Immature natural killer cell (primary cell): ENCODE measurements around the gene TTLL12. TPM values are rescaled to one million over a fixed set of nuclear protein-coding genes. Genes with fewer than 3 reads are reported as not detected.

ENCODE experiments used
- DNase-seq, 3 donors: peaks; one replicate each; pipeline ENCODE4 v3.0.0; 2022; ENCODE audit warnings: mixed read lengths in 1 of 3
- H3K27ac Mint-ChIP-seq, 6 donors: one replicate each; pipeline ENCODE4 v1.8.0; 2020; ENCODE audit warnings: mixed read lengths in 6 of 6, mild to moderate bottlenecking in 5 of 6, inconsistent platforms in 4 of 6, moderate library complexity in 3 of 6
- H3K27me3 Mint-ChIP-seq, 3 donors: one replicate each; pipeline ENCODE4 v1.8.0; 2020 to 2021; ENCODE audit warnings: low read depth in 3 of 3, mild to moderate bottlenecking in 3 of 3, mixed read lengths in 3 of 3, moderate library complexity in 3 of 3, inconsistent platforms in 1 of 3
- H3K36me3 Mint-ChIP-seq, 3 donors: one replicate each; pipeline ENCODE4 v1.8.0; 2020; ENCODE audit warnings: mixed read lengths in 3 of 3, inconsistent platforms in 2 of 3, mild to moderate bottlenecking in 2 of 3
- H3K4me1 Mint-ChIP-seq, 2 donors: one replicate each; pipeline ENCODE4 v1.8.0; 2020; ENCODE audit warnings: inconsistent platforms in 2 of 2, mild to moderate bottlenecking in 2 of 2, mixed read lengths in 2 of 2, moderate library complexity in 1 of 2
- H3K4me3 Mint-ChIP-seq, 5 donors: one replicate each; pipeline ENCODE4 v1.8.0; 2020; ENCODE audit warnings: mild to moderate bottlenecking in 5 of 5, mixed read lengths in 5 of 5, inconsistent platforms in 3 of 5, moderate library complexity in 3 of 5
- H3K9me3 Mint-ChIP-seq, 6 donors: one replicate each; pipeline ENCODE4 v1.8.0; 2020; ENCODE audit warnings: mild to moderate bottlenecking in 6 of 6, mixed read lengths in 6 of 6, inconsistent platforms in 4 of 6, moderate library complexity in 3 of 6
- polyA plus RNA-seq, 3 donors: library from polyadenylated mRNA; unstranded; fragments of 300-500 nt; fragmentation: Illumina TruSeq; gene quantifications; one replicate each; pipeline ENCODE4 v1.2.3, GENCODE V29; 2021

TTLL12 gene
- 10 to 100 TPM; 10.8 to 17.5 (median 16.4) TPM for polyA plus RNA-seq

DNA sequence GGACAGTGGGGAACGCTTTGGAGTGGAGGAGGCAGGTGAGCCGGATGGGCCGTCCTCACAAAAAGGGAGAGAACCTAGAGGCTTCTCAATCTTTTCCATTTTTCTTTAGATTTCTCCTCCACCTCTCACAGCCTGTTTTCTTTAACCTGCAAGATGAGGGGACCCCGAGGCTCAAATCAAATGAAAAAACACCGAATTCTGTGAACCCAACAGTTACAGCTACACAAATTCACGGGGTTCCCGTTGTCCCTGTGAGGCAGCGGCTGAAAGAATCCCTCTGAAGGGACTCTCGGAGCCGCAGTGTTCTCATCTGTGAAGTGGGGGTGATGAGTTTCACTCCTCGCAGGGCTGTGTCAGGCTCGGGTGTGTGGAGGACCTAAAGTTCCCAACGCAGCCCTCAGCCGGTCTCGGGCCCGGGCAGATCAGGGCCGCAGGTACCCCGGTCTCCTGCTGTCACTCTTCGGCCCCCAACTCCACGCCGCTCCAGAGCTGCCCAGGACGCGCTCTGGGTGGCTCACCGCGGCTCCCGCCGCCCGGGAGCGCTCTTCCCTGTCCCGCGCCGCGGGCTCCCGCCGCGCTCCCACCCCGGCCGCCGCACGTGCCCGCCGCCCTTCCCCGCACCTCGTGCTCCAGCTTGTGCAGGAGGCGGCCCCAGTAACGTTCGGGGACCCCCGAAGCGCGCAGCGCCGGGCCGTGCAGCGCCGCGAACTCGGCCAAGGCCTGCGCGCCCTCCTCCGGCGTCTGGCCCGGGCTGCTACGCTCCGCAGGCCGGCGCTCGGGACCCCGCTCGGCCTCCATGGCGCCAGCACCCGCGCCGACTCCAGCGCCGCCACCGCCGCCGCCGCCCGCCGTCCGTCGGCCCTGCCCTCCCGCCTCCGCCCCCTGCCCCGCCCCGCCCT lies at the start of gene TTLL12:
TTLL12 (minus strand) TSS at position 863 of the 899 bp plus-strand sequence; CDS start at position 798, 65 bp downstream.
- Mint-ChIP-seq H3K4me1 (peaks cover 7 to 21% of the 10 kb centered on the region in 2 donors), H3K9me3 (no peaks in the 10 kb centered on the region), H3K4me3 (peak within 1 kb of the TSS; percentile 80 to 85 (median 83)), H3K36me3 (peaks cover 0 to 3% (median 0%) of the 10 kb centered on the region in 3 donors), H3K27ac (peak within 1 kb of the TSS; percentile 94 to 98 (median 96)), H3K27me3 (peaks cover 11 to 13% (median 12%) of the 10 kb centered on the region in 3 donors)
- DNase-seq: peak; percentile 67 to 72 (median 68)

DNA sequence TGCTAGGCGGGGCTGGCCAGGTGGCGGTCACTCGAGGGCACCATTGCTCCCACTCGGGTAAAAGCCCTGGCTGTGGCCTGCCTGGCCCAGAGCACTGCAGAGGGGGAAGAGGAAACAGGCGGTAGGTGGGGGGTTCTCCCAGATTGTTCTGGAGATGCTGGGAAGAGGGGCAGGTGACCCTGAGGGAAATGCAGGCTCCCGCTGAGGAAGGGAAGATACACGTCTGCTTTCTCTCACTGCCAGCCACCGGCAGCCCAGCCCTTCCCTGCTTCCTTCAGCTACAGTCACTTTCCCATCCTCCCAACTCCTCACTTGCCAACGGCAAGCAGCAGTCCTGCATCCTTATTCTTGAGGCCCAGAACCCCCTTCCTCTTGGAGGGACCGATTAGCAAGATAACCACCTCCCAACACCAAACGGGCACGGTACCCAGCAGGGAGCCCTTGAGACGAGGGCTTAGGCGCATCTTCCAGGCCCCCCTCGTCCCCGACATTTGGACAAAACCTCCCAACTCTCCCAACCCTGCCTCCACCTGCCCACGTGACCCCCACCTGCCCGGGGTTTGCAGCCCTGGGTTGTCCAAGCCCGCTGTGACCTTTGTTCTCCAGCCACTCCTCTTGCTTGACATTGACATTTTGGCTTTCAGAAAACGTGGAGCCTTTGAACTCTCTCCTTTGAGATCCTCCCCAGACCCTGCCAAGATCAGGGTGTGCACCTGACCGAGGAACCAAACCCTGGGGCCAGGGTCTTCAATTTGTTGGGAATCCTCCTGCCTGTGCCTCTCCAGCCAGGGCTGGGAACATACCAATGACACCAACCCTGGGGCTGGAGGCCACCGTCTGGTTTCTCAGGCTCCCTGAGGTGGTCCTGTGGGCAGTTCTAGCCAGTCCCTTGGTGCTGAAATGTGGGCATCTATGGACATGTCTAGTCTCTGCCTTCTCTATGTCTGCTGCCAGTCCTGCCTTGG lies 48.8 kb upstream of the TTLL12 start:
- DNase-seq: no peak
- no peaks in the 10 kb centered on the region for H3K36me3 Mint-ChIP-seq
- H3K27ac Mint-ChIP-seq: peak overlapping the region in 1 of 6 donors; percentile 7
- peaks cover 0 to 6% (median 5%) of the 10 kb centered on the region in 3 donors for H3K27me3 Mint-ChIP-seq
- no peak overlapping the region for H3K4me3 Mint-ChIP-seq
- peaks cover 0 to 2% (median 0%) of the 10 kb centered on the region in 6 donors for H3K9me3 Mint-ChIP-seq
- peaks cover 5 to 7% of the 10 kb centered on the region in 2 donors for H3K4me1 Mint-ChIP-seq

DNA sequence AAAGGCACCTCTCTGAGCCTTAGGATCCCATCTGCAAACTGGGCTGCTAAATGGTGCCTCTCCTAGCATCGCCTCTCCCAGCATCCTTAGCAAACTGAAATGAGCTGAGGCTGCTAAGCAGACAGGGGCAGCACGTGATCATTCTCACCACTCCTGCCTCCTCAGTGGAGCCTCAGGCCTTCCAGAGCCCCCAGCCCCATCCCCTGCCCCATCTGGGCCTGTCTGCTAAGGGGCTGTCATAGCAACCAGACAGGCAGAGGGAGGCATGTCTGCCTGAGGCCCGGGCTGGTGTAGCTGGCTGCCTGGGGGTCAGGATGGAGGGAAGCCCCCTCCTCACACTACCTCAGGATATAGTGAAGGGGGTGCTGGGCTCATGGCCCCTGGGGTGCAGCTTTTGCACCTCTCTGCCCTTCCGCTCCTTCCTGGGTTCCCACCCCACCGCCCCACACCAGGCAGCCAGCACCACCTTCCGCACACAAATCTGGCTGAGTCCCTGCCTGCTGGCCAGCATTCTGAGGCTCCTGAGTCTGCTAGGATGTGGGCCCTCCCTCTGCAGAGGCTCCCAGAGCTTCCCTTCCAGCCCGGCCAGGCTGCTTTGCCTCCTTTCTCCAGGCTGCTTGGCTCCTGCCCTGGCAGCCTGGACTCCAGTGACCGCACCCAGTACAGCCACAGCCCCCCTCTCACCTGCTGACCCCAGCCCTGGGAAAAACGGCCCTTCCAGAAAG lies 47.5 kb upstream of the TTLL12 start:
- Mint-ChIP-seq H3K36me3 (no peaks in the 10 kb centered on the region), H3K4me3 (no peak overlapping the region), H3K27ac (no peak overlapping the region), H3K27me3 (peaks cover 0 to 6% (median 5%) of the 10 kb centered on the region in 3 donors), H3K9me3 (peaks cover 0 to 2% (median 0%) of the 10 kb centered on the region in 6 donors), H3K4me1 (peaks cover 5 to 7% of the 10 kb centered on the region in 2 donors)
- no peak for DNase-seq

DNA sequence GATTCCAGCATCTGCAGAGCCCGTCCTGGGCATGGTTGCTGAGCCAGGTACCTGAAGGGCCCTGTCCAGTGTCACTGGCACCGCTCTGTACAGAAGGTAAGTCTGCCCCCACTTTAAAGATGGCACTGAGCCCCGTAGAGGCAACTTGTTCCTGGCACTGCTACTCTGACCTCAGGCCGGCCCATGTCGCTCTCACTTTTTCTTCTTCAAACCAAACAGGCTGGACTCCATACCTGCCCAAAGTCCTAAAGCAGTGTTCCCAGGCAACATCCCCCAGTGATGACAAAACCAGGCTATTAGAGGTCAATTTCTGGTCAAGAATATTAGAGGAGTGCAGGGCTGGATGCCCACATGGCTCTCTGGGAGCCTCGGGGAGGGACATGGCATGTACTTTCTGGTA lies 46.6 kb upstream of the TTLL12 start:
- Mint-ChIP-seq H3K36me3 (no peaks in the 10 kb centered on the region), H3K4me3 (no peak overlapping the region), H3K27me3 (peaks cover 0 to 6% (median 2%) of the 10 kb centered on the region in 3 donors), H3K9me3 (peaks cover 0 to 2% (median 0%) of the 10 kb centered on the region in 6 donors), H3K27ac (no peak overlapping the region), H3K4me1 (peaks cover 5 to 7% of the 10 kb centered on the region in 2 donors)
- no peak for DNase-seq

DNA sequence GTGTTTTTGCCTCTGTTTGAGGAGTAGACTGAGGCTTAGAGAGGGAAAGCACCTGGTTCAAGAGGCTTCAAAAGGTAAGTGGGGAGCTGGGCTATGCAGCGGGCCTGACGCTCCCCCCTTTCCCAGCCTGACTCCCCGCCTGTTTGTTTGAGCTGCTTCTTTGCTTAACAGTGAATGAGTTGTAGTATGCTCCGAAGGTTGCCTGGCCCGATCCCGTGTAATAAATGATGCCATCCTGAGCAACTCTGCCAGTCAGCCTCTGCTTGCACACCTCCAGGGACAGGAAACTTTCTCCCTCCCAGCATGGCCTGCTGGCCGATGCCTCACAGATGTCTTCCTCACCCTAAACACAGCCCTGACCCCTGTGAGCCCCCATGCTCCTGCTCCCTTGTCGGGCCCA lies 45.5 kb upstream of the TTLL12 start:
- H3K4me3 Mint-ChIP-seq: no peak overlapping the region
- H3K36me3 Mint-ChIP-seq: no peaks in the 10 kb centered on the region
- peaks cover 0 to 6% (median 6%) of the 10 kb centered on the region in 3 donors for H3K27me3 Mint-ChIP-seq
- H3K9me3 Mint-ChIP-seq: peaks cover 0 to 2% (median 0%) of the 10 kb centered on the region in 6 donors
- DNase-seq: no peak
- peak overlapping the region in 1 of 6 donors; percentile 40 for H3K27ac Mint-ChIP-seq
- peaks cover 5 to 7% of the 10 kb centered on the region in 2 donors for H3K4me1 Mint-ChIP-seq

DNA sequence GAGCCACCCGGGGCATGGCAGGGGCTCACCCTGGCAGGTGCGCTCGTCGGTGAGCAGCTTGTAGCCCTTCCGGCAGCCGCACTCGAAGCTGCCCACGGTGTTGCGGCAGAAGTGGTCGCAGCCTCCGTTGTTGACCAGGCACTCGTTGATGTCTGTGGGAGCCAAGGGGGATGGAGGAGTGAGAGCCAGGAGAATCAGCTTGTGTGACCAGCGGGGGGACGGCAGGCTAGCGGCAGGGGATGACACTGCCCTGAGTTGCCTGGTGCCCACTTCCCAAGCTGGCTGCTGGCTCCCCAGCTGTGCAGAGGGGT lies 44.7 kb upstream of the TTLL12 start:
- no peaks in the 10 kb centered on the region for H3K36me3 Mint-ChIP-seq

DNA sequence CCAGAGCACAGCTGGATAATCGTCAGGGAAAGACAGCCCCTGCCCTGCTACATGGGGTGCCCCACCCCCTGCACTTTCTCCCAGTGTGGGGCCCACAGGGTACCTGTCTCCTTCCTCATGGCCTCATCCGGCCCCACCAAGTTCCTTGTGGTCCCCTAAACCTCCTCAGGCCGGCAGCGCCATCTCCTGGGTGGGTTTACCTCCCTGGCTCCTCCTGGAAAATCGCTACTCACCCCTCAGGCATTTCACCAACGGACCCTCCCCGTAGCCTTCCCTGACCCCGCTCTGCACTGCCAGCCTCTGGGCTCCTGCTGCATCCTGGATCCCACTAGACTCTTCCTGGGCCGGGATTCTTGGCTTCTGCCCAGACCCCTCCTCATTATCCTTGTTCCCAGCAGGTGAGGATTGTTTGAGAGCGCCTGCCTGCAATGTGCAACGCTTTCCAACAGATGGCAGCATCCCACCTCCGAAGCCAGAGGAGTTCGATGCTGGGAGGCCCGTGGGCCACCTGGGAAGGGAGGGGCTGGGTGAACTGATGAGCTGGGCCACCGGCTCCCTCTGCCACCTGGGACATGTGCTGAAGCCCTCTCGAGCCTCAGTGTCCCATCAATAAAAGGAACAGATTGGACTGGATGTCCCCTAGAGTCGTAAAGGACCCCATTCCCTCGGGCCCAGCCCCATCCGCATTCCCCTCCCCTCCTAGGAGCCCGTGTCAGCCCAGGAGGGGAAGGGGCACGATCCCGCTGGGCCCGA lies 44.2 kb upstream of the TTLL12 start:
- Mint-ChIP-seq H3K4me3 (peak overlapping the region in 1 of 5 donors; percentile 48), H3K27ac (peak overlapping the region in 2 of 6 donors; percentile 58 to 59), H3K9me3 (peaks cover 0 to 2% (median 0%) of the 10 kb centered on the region in 6 donors), H3K4me1 (peaks cover 5 to 7% of the 10 kb centered on the region in 2 donors), H3K27me3 (peaks cover 0 to 6% (median 6%) of the 10 kb centered on the region in 3 donors), H3K36me3 (no peaks in the 10 kb centered on the region)
- DNase-seq: peak; percentile 59 to 66 (median 62)

More for the DNA sequence above, 44.7 kb upstream of the TTLL12 start:
- H3K4me1 Mint-ChIP-seq: peaks cover 5 to 7% of the 10 kb centered on the region in 2 donors
- peaks cover 0 to 6% (median 4%) of the 10 kb centered on the region in 3 donors for H3K27me3 Mint-ChIP-seq
- H3K9me3 Mint-ChIP-seq: peaks cover 0 to 2% (median 0%) of the 10 kb centered on the region in 6 donors
- H3K4me3 Mint-ChIP-seq: no peak overlapping the region
- DNase-seq: no peak
- H3K27ac Mint-ChIP-seq: no peak overlapping the region

DNA sequence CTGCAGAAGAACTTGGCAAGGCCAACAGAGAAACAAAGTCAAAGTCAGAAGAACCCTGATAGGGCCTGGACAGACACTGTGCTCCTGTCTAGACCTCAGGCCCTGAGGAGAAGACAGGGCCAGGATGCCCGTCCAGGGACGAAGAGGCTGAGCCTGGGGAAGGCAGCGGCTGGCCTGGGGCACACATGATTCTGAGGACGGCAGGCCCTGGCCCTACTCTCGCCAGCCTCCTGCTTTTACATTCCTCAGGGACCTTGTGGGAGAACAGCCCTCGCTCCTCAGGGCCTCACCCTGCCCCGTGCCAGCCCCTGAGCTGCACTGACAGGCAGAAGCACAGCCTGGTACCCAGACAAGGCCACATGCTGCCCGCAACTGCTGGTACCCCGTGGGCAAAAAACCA lies 43.6 kb upstream of the TTLL12 start:
- H3K9me3 Mint-ChIP-seq: peaks cover 0 to 2% (median 0%) of the 10 kb centered on the region in 6 donors
- H3K4me1 Mint-ChIP-seq: peaks cover 5 to 7% of the 10 kb centered on the region in 2 donors
- H3K4me3 Mint-ChIP-seq: no peak overlapping the region
- no peaks in the 10 kb centered on the region for H3K36me3 Mint-ChIP-seq
- H3K27ac Mint-ChIP-seq: no peak overlapping the region
- peaks cover 0 to 8% (median 5%) of the 10 kb centered on the region in 3 donors for H3K27me3 Mint-ChIP-seq
- no peak for DNase-seq

DNA sequence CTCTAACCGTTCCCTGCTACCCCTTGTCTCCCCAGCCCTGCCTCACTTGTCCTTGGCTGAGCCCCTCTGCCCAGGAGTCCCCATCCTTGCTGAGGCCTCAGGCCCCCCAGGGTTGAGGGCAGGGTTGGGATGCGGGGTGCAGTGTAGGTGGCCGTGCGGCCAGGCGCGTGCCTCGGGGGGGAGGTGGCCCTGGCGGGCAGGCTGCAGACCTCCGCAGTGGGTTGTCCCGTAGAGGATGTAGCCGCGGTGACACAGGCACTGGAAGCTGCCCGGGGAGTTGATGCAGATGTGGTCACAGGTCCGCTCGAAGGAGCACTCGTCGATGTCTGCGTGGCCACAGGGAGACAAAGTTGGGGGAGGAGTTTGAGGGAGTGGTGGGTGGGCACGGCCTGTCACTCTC lies 41.9 kb upstream of the TTLL12 start:
- H3K27ac Mint-ChIP-seq: no peak overlapping the region
- peaks cover 0 to 3% (median 0%) of the 10 kb centered on the region in 6 donors for H3K9me3 Mint-ChIP-seq
- H3K4me1 Mint-ChIP-seq: peaks cover 5 to 7% of the 10 kb centered on the region in 2 donors
- H3K27me3 Mint-ChIP-seq: peaks cover 0 to 8% (median 1%) of the 10 kb centered on the region in 3 donors
- DNase-seq: no peak
- H3K4me3 Mint-ChIP-seq: no peak overlapping the region
- no peaks in the 10 kb centered on the region for H3K36me3 Mint-ChIP-seq

DNA sequence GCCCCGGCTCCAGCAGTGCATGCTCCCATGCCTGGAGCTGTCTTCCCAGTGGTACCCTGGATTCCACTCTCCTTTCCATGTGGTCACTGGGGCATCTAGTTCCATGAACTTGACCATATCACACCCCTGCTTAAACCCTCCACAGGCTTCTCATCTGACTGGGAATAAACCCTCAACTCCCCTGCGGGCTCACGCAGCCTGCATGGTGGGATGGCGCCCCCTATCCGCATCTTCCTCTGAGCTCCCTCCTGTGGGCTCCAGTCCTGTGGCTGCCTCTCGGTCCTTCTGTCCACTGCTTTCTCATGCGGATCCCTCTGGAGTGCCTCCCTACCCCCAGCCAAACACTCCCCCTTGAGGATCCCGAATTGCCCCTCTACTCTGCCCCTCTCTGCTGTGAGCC lies 41.4 kb upstream of the TTLL12 start:
- Mint-ChIP-seq H3K27ac (peak overlapping the region in 1 of 6 donors; percentile 17), H3K9me3 (peaks cover 0 to 4% (median 0%) of the 10 kb centered on the region in 6 donors), H3K4me3 (no peak overlapping the region), H3K27me3 (peaks cover 0 to 8% (median 1%) of the 10 kb centered on the region in 3 donors), H3K4me1 (peaks cover 5 to 7% of the 10 kb centered on the region in 2 donors), H3K36me3 (no peaks in the 10 kb centered on the region)
- DNase-seq: no peak

DNA sequence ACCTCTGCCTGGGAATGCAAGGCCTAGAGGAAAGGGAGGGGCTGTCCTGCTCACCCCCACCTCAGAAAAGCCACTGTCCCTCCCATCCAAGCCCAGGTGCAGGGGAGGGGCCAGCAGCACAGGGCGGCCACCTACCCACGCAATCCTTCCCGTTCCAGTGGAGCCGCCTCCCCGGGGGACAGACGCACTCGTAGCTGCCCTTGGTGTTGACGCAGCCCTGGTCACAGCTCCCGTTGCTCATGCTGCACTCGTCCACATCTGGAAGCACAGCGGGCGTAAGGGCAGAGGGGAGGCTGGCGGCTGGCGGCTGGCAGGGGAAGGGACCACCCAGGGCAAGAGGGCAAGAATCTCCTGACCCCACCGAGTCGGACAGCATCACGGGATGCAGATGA lies 40.3 kb upstream of the TTLL12 start:
- Mint-ChIP-seq H3K4me1 (peaks cover 2 to 5% of the 10 kb centered on the region in 2 donors), H3K27me3 (peaks cover 0 to 8% (median 1%) of the 10 kb centered on the region in 3 donors), H3K36me3 (no peaks in the 10 kb centered on the region), H3K4me3 (no peak overlapping the region), H3K27ac (no peak overlapping the region), H3K9me3 (peaks cover 0 to 2% (median 0%) of the 10 kb centered on the region in 6 donors)
- DNase-seq: no peak
